ENCODE data around the gene XPO4.
"Not testable (repeated sequence)": the region's sequence is repeated elsewhere in the genome, so short reads cannot be mapped to it uniquely, and the experiment has no call there.

DNA sequence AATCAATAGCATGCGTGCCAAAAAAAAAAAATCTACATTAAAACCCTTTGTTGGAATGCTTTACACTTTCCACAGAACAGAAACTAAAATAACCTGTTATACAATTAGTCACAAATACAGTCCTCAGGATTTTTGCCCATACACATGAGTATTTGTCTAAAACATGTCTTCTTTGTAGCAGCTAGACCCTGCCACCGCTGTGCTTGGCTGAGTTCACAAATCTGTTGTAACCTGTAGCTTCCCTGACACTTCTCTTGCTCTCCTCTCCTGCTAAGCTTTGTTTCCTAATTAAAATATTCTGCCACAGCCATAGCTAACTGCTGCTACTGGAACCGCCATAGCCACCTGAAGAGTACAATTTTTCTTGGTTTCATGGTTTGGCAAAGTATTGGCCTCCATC is 45.5 kb upstream of the XPO4 start:
- TF ChIP-seq, protein P1, sequence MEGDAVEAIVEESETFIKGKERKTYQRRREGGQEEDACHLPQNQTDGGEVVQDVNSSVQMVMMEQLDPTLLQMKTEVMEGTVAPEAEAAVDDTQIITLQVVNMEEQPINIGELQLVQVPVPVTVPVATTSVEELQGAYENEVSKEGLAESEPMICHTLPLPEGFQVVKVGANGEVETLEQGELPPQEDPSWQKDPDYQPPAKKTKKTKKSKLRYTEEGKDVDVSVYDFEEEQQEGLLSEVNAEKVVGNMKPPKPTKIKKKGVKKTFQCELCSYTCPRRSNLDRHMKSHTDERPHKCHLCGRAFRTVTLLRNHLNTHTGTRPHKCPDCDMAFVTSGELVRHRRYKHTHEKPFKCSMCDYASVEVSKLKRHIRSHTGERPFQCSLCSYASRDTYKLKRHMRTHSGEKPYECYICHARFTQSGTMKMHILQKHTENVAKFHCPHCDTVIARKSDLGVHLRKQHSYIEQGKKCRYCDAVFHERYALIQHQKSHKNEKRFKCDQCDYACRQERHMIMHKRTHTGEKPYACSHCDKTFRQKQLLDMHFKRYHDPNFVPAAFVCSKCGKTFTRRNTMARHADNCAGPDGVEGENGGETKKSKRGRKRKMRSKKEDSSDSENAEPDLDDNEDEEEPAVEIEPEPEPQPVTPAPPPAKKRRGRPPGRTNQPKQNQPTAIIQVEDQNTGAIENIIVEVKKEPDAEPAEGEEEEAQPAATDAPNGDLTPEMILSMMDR (IDR thresholded peaks at IDR 0.05), result not testable (repeated sequence)
- not testable (repeated sequence) for TF ChIP-seq RFX5 (IDR thresholded peaks at IDR 0.05; ENCODE audit: low read length); RAD21 (IDR thresholded peaks at IDR 0.05; ENCODE audit: low read length); POLR2AphosphoS5 (IDR thresholded peaks at IDR 0.05; ENCODE audit: low read depth, low read length); EZH2phosphoT487 (IDR thresholded peaks at IDR 0.05; ENCODE audit: borderline replicate concordance, low read depth); RCOR1 (IDR thresholded peaks at IDR 0.05; ENCODE audit: low read length); MXI1 (IDR thresholded peaks at IDR 0.05; ENCODE audit: low read depth, low read length); RXRA (IDR thresholded peaks at IDR 0.05; ENCODE audit: borderline replicate concordance, low read depth); CHD2 (IDR thresholded peaks at IDR 0.05; ENCODE audit: low read length, partially characterized antibody); USF1 (IDR thresholded peaks at IDR 0.05; ENCODE audit: borderline replicate concordance, low read depth); TAF1 (IDR thresholded peaks at IDR 0.05; ENCODE audit: borderline replicate concordance, low read depth, low read length)
